ENCODE results near the gene LSR. TPM values are rescaled to one million over a fixed set of nuclear protein-coding genes. Genes with fewer than 3 reads are reported as not detected.

LSR gene
- total RNA-seq, 1 donor from 2014 or later, result 0.83 TPM

DNA sequence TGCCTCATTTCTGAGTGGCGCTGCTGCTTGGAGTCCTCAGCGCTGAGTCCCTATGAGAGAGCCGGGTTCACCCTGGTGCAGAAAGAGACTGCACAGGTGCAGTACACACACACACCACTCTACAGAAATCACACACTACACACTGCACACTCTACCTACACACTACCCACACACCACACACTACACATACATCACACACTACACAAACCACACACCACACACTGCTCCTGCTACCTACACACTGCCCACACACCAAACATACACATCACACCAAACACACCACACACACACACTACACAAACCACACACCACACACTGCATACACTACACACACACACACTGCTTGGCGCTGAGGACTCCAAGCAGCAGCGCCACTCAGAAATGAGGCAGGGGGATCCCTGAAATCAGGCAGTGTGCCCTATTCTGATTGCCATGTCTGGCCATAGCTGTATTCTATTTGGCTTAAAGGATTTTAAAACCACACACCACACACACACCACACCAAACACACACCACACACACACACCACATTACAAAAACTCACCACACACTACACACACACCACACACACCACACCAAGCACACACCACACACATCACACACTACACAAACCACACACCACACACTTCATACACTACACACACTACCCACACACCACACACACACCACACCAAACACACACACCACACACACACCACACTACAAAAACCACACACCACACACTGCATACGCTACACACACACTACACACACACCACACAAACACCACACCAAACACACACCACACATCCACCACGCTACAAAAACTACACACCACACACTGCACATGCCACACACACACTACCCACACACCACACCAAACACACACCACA lies 48.1 kb downstream of the LSR start:
- H3K27me3 Mint-ChIP-seq (ENCODE audit: unreplicated experiment), result peaks cover 8% of the 10 kb centered on the region
- DNase-seq (ENCODE audit: extremely low spot score, unreplicated experiment), result no peak
- no peak overlapping the region for H3K27ac Mint-ChIP-seq (ENCODE audit: unreplicated experiment)

DNA sequence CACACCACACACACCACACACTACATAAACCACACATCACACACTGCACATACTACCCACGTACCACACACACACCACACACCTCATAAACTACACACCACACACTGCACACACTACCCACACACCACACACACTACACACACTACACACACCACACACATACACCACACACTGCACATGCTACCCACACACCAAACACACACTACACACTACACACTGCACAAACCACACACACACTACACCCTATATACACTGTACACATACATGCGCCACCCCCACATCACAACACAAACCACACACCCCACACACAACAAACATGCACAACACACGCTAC lies 48.7 kb downstream of the LSR start:
- Mint-ChIP-seq H3K4me3 (ENCODE audit: unreplicated experiment) (no peak overlapping the region), H3K27ac (ENCODE audit: unreplicated experiment) (no peak overlapping the region), H3K36me3 (ENCODE audit: unreplicated experiment) (no peaks in the 10 kb centered on the region), H3K27me3 (ENCODE audit: unreplicated experiment) (peaks cover 8% of the 10 kb centered on the region), H3K4me1 (ENCODE audit: unreplicated experiment) (no peaks in the 10 kb centered on the region), H3K9me3 (ENCODE audit: unreplicated experiment) (no peaks in the 10 kb centered on the region)
- DNase-seq (ENCODE audit: extremely low spot score, unreplicated experiment), result no peak
- TF ChIP-seq, protein P1, sequence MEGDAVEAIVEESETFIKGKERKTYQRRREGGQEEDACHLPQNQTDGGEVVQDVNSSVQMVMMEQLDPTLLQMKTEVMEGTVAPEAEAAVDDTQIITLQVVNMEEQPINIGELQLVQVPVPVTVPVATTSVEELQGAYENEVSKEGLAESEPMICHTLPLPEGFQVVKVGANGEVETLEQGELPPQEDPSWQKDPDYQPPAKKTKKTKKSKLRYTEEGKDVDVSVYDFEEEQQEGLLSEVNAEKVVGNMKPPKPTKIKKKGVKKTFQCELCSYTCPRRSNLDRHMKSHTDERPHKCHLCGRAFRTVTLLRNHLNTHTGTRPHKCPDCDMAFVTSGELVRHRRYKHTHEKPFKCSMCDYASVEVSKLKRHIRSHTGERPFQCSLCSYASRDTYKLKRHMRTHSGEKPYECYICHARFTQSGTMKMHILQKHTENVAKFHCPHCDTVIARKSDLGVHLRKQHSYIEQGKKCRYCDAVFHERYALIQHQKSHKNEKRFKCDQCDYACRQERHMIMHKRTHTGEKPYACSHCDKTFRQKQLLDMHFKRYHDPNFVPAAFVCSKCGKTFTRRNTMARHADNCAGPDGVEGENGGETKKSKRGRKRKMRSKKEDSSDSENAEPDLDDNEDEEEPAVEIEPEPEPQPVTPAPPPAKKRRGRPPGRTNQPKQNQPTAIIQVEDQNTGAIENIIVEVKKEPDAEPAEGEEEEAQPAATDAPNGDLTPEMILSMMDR (IDR thresholded peaks at IDR 0.05), result no peak

More for the DNA sequence above, 48.1 kb downstream of the LSR start:
- Mint-ChIP-seq H3K4me3 (ENCODE audit: unreplicated experiment) (no peak overlapping the region), H3K9me3 (ENCODE audit: unreplicated experiment) (no peaks in the 10 kb centered on the region), H3K36me3 (ENCODE audit: unreplicated experiment) (no peaks in the 10 kb centered on the region), H3K4me1 (ENCODE audit: unreplicated experiment) (no peaks in the 10 kb centered on the region)
- TF ChIP-seq, protein P1 (IDR thresholded peaks at IDR 0.05), result no peak

DNA sequence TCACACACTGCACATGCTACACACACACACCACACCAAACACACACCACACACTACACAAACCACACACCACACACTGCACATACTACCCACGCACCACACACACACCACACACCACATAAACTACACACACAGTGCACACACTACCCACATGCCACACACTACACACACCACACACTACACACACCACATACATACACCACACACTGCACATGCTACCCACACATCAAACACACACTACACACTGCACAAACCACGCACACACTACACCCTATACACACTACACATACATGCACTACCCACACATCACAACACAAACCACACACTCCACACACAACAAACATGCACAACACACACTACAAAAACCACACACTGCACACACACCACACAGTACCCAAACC lies 49.1 kb downstream of the LSR start:
- no peak for DNase-seq (ENCODE audit: extremely low spot score, unreplicated experiment)
- Mint-ChIP-seq H3K9me3 (ENCODE audit: unreplicated experiment) (no peaks in the 10 kb centered on the region), H3K4me3 (ENCODE audit: unreplicated experiment) (no peak overlapping the region), H3K27ac (ENCODE audit: unreplicated experiment) (no peak overlapping the region), H3K27me3 (ENCODE audit: unreplicated experiment) (peaks cover 8% of the 10 kb centered on the region), H3K4me1 (ENCODE audit: unreplicated experiment) (no peaks in the 10 kb centered on the region), H3K36me3 (ENCODE audit: unreplicated experiment) (no peaks in the 10 kb centered on the region)
- TF ChIP-seq, protein P1 (IDR thresholded peaks at IDR 0.05), result no peak

DNA sequence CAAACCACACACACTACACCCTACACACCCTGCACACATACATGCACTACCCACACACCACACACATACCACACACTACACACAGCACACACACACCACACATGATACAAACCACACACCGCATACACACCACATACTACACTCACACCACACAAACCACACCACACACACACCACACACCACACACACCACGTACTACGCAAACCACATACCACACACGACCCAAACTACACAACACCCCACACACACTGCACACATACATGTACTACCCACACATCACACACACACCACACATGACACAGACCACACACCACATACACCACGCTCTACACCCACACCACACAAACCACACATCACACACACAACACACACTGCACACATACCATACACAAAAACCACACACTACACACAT lies 49.8 kb downstream of the LSR start:
- Mint-ChIP-seq H3K4me3 (ENCODE audit: unreplicated experiment) (no peak overlapping the region), H3K9me3 (ENCODE audit: unreplicated experiment) (no peaks in the 10 kb centered on the region), H3K4me1 (ENCODE audit: unreplicated experiment) (no peaks in the 10 kb centered on the region), H3K27ac (ENCODE audit: unreplicated experiment) (no peak overlapping the region), H3K36me3 (ENCODE audit: unreplicated experiment) (no peaks in the 10 kb centered on the region), H3K27me3 (ENCODE audit: unreplicated experiment) (peaks cover 4% of the 10 kb centered on the region)
- TF ChIP-seq, protein P1 (IDR thresholded peaks at IDR 0.05), result no peak
- DNase-seq (ENCODE audit: extremely low spot score, unreplicated experiment), result no peak

DNA sequence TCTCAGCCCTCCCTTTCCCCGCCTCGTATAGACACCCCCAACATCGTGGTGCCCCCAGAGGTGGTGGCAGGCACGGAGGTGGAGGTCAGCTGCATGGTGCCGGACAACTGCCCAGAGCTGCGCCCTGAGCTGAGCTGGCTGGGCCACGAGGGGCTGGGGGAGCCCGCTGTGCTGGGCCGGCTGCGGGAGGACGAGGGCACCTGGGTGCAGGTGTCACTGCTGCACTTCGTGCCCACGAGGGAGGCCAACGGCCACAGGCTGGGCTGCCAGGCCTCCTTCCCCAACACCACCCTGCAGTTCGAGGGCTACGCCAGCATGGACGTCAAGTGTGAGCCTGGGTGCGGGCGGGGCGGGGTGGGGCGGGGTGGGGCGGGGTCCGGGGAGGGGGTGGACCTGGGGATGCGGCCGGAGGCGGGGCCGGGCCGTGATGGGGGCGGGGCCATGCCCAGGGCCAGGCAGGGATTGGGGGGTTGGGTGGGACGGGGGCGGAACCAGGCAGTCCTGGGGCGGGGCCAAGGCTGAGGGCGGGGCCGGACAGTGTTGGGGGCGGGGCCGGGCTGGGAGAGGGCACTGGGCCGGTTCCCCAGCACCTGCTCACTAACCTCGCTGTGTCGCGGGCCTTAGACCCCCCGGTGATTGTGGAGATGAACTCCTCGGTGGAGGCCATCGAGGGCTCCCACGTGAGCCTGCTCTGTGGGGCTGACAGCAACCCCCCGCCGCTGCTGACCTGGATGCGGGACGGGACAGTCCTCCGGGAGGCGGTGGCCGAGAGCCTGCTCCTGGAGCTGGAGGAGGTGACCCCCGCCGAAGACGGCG lies 50.9 kb downstream of the LSR start:
- Mint-ChIP-seq H3K4me1 (ENCODE audit: unreplicated experiment) (no peaks in the 10 kb centered on the region), H3K27me3 (ENCODE audit: unreplicated experiment) (no peaks in the 10 kb centered on the region), H3K4me3 (ENCODE audit: unreplicated experiment) (no peak overlapping the region), H3K9me3 (ENCODE audit: unreplicated experiment) (no peaks in the 10 kb centered on the region), H3K36me3 (ENCODE audit: unreplicated experiment) (no peaks in the 10 kb centered on the region), H3K27ac (ENCODE audit: unreplicated experiment) (no peak overlapping the region)
- no peak for DNase-seq (ENCODE audit: extremely low spot score, unreplicated experiment)
- TF ChIP-seq, protein P1 (IDR thresholded peaks at IDR 0.05), result no peak
